Prostate gland (tissue), 2 donors: ENCODE results near the gene DNMT3B. TPM values are rescaled to one million over a fixed set of nuclear protein-coding genes. Genes with fewer than 3 reads are reported as not detected.

Experiments
- DNase-seq: peaks from one replicate; pipeline ENCODE4 v3.0.0-alpha.2; 2019; ENCODE audit warnings: low spot score
- H3K27ac ChIP-seq, 2 donors: fragments of 200-600 bp; sonication (generic); 2 replicates each; pipeline ENCODE4 v1.5.1; 2017 to 2019
- H3K27me3 ChIP-seq: fragments of 200-600 bp; sonication (generic); replicated peaks from 2 replicates; pipeline ENCODE4 v1.5.1; 2019; ENCODE audit not compliant: insufficient read depth
- H3K36me3 ChIP-seq, 2 donors: fragments of 200-600 bp; sonication (generic); 1 replicate in 1 of 2; 2 replicates in 1 of 2; pipeline versions ENCODE4 v1.5.1 to v1.8.1; 2017 to 2019
- H3K4me1 ChIP-seq: fragments of 200-600 bp; sonication (generic); replicated peaks from 2 replicates; pipeline ENCODE4 v1.5.1; 2019
- H3K4me3 ChIP-seq, 2 donors: fragments of 200-600 bp; sonication (generic); 2 replicates each; pipeline ENCODE4 v1.5.1; 2017 to 2019
- H3K9me3 ChIP-seq: fragments of 200-600 bp; sonication (generic); 2 replicates; pipeline ENCODE4 v1.5.1; 2017
- POLR2A ChIP-seq: fragments of 450-650 bp; IDR thresholded peaks from one replicate; pipeline ENCODE4 v1.6.1; 2016; ENCODE audit warnings: antibody characterized with exemption, mild to moderate bottlenecking
- POLR2AphosphoS5 ChIP-seq: sonication (generic); formaldehyde crosslinking; IDR thresholded peaks from one replicate; pipeline ENCODE4 v1.6.1; 2017; ENCODE audit warnings: antibody characterized with exemption
- WGBS: methylation state at CpG from one replicate; pipeline ENCODE4 v1.1.5; 2018; 5-methylcytosine and 5-hydroxymethylcytosine counted together
- intact Hi-C: fragments of 100-400 bp; cut with DNase I; formaldehyde crosslinking; loops from one replicate; pipeline ENCODE4 v1.14.2; 2022
- total RNA-seq, 2 donors: library from RNA; depleted of rRNA; stranded (reverse); fragments of >200 nt; gene quantifications; one replicate each; pipeline ENCODE4 v1.1.0, GENCODE V29; 2016
- TF ChIP-seq, protein P1 (sequence below), 4 experiments: fragments of 200-600 bp in 2 of 4; fragments of 450-650 bp in 2 of 4; sonication (generic) in 2 of 4; IDR thresholded peaks; 1 replicate in 3 of 4; 2 replicates in 1 of 4; pipeline ENCODE4 v1.5.1; 2016 to 2019; ENCODE audit warnings: antibody characterized with exemption in 4 of 4, mild to moderate bottlenecking in 2 of 4, moderate library complexity in 2 of 4

DNMT3B gene
- total RNA-seq, 2 donors from 2014 or later, result 0.41 to 11.5 TPM

DNA sequence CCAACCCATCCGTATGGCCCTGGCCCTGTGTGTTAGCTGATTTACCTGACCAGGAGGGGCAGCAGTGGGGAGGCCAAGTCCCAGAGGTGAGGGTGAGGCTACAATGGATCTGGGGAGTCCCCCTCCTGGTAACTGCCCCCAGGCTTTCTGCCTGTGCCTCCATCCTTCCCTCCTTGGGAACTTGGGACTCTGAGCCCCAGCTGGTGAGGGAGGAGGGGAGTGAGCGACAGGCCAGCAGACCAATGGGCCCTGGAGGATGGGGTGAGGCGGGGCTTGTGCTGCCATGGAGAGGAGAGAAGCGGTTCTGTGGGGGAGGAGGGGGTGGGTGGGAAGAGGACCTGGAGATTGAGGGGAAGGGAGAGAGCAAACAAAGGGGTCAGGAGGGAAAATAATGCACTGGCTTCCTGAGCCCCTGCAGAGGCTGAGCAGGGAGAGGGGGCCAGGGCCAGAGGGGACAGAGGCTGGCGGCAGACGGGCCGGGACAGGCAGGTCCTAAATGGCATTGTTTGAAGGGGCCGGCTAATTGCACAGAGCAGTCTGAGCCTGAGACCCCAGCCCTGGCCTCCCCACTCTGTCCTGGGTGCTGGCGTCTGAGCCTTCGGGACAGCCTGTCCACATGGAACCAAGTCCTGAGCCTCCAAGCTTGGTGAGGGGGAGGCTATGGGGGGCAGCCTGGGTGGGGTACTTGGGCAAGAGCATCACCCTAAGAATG, 17.5 kb downstream of the DNMT3B start:
- Histone ChIP-seq H3K9me3 (no peaks in the 10 kb centered on the region), H3K4me1 (no peaks in the 10 kb centered on the region), H3K36me3 (no peaks in the 10 kb centered on the region), H3K27ac (no peak overlapping the region), H3K4me3 (no peak overlapping the region), H3K27me3 (no peaks in the 10 kb centered on the region)
- TF ChIP-seq, protein P1, sequence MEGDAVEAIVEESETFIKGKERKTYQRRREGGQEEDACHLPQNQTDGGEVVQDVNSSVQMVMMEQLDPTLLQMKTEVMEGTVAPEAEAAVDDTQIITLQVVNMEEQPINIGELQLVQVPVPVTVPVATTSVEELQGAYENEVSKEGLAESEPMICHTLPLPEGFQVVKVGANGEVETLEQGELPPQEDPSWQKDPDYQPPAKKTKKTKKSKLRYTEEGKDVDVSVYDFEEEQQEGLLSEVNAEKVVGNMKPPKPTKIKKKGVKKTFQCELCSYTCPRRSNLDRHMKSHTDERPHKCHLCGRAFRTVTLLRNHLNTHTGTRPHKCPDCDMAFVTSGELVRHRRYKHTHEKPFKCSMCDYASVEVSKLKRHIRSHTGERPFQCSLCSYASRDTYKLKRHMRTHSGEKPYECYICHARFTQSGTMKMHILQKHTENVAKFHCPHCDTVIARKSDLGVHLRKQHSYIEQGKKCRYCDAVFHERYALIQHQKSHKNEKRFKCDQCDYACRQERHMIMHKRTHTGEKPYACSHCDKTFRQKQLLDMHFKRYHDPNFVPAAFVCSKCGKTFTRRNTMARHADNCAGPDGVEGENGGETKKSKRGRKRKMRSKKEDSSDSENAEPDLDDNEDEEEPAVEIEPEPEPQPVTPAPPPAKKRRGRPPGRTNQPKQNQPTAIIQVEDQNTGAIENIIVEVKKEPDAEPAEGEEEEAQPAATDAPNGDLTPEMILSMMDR (IDR thresholded peaks at IDR 0.05), result no peak
- no peak for TF ChIP-seq POLR2A
- WGBS, result 81% methylated on average over 10 of the region's 10 CpGs
- DNase-seq, result no peak
- intact Hi-C loops, result no loop called here

DNA sequence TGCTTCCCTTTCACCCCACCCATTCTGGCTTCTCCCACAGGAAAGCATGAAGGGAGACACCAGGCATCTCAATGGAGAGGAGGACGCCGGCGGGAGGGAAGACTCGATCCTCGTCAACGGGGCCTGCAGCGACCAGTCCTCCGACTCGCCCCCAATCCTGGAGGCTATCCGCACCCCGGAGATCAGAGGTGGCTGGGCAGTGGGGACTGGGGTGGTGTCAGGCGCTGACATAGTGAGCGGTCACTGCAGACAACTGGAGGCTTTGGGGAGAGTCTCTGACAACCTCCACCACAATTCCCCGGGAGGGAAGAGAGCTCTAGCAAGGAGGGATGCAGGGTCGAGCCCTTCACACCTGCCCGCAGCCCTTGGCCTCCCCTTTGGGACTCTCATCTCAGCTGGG, 18.1 kb downstream of the DNMT3B start:
- WGBS, result 90% methylated on average over 16 of the region's 16 CpGs
- H3K36me3 ChIP-seq, result no peaks in the 10 kb centered on the region

DNA sequence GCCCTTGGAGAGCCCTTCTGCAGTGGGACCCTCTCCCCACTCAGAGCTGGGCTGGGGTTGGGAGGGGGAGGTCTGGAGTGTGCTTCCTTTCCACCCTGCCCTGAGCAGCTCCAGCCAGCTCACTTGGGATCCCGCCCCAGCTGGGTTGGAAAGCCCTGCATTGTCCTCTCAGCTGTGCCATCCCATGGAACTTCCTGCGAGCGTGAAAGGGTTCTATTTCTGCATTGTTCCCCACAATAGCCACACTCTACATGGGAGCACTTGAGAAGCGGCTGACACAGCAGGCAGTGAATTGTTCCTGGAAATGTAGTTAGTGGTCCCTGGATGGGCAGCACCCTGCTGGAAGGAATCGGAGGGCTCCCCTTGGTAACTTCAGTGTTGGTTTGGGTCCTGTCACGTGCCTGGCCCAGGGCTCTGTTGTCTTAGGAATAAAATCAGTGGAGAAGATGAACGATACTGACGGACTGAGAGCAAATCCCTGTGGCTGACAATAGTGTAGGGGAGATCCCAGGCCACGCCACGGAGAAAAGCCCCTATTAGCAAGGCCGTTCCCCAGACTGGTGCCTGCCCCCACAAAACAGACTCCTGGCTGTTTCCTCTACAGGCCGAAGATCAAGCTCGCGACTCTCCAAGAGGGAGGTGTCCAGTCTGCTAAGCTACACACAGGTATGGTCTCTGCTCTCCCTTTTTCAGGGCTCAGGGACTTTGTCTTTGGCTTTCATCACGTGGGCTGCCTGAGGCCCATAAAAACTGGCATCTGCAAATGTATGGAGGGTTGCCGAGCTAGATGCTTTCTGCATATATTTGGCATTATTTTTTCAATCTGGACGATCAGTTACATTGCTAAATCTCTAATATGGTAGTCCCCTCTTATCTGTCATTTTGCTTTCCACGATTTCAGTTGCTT, 18.8 kb downstream of the DNMT3B start:
- intact Hi-C loops, result no loop called here

More for the DNA sequence above, 18.1 kb downstream of the DNMT3B start:
- TF ChIP-seq, protein P1 (IDR thresholded peaks at IDR 0.05), result no peak
- TF ChIP-seq POLR2AphosphoS5, result no peak
- no peak for TF ChIP-seq POLR2A
- intact Hi-C loops, result no loop called here
- no peak overlapping the region for H3K4me3 ChIP-seq
- H3K27ac ChIP-seq, result no peak overlapping the region
- no peaks in the 10 kb centered on the region for H3K9me3 ChIP-seq
- no peaks in the 10 kb centered on the region for H3K27me3 ChIP-seq
- no peak for DNase-seq
- no peaks in the 10 kb centered on the region for H3K4me1 ChIP-seq

DNA sequence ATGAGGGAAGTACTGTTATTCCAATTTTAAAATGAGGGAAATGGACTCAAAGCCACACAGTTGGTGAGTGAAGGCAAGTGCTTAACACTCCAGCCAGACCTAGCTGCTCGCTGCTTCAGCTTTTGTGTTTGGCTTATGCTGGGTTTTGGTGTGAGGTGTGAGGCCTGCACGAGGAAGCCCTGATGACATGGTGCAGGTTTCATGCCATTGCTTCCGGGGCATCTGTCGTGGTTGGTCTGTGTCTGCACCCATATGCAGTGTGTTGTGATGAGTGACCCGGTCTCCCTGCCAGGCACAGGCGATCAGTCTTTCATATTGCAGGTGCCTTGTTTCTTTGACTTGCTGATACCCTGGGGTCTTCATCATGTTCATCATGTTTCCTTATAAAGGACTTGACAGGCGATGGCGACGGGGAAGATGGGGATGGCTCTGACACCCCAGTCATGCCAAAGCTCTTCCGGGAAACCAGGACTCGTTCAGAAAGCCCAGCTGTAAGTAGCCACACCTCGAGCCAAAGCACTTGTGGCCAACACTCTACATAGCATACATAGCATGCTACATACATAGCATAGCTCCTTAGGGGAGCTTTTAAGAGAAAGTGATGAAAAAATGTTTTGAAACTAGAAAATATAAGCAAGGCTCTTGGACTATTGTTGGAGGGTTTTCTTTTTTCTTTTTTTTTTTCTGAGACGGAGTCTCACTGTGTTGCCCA, 22.3 kb downstream of the DNMT3B start:
- 93% methylated on average over 13 of the region's 13 CpGs for WGBS
- no peaks in the 10 kb centered on the region for H3K27me3 ChIP-seq
- TF ChIP-seq POLR2A (no peak), POLR2AphosphoS5 (no peak)
- TF ChIP-seq, protein P1 (IDR thresholded peaks at IDR 0.05), result no peak
- H3K4me3 ChIP-seq, result no peak overlapping the region
- no peaks in the 10 kb centered on the region for H3K9me3 ChIP-seq
- no peak for DNase-seq
- no peaks in the 10 kb centered on the region for H3K4me1 ChIP-seq
- no peaks in the 10 kb centered on the region for H3K36me3 ChIP-seq
- H3K27ac ChIP-seq, result no peak overlapping the region
- intact Hi-C loops, result no loop called here

More for the DNA sequence above, 18.8 kb downstream of the DNMT3B start:
- WGBS, result 83% methylated on average over 18 of the region's 18 CpGs
- Histone ChIP-seq H3K4me3 (no peak overlapping the region), H3K27ac (no peak overlapping the region), H3K9me3 (no peaks in the 10 kb centered on the region), H3K27me3 (no peaks in the 10 kb centered on the region), H3K4me1 (no peaks in the 10 kb centered on the region), H3K36me3 (no peaks in the 10 kb centered on the region)
- TF ChIP-seq, protein P1 (IDR thresholded peaks at IDR 0.05), result no peak
- TF ChIP-seq POLR2A (no peak), POLR2AphosphoS5 (no peak)
- DNase-seq, result no peak
